Measurements from ENCODE around the gene MS4A12.

DNA sequence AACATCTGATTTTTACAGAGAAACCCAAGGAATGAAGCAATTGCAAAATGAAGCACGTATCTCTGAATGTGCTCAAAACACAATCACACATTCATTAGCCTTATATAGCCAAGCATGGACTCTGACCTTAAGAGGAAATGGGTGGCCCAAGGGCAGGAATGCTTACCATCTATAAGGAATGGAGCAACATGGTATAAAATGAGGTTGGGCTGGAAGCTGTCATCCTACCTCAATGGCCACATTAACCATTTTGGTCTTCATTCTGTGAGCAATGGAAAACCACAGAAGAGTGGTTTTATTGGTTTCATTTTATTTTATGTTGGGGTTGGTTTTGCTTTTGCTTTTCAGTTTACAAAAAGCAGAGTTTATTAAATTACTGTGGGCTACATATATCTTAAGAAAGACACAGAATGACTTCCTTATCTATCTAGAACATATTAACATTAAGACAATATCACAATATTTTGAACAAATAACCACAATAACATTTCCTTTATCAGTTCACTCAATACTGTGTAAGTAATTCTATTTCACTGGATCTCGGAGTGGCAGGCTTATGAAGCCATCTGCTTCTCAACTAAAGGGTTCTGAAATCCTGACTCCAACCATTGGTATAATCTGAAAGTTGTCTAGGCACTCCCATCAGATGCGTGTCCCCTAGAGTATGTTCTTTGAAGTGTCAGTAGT lies 11.8 kb downstream of the MS4A12 start:
- TF ChIP-seq, protein P1, sequence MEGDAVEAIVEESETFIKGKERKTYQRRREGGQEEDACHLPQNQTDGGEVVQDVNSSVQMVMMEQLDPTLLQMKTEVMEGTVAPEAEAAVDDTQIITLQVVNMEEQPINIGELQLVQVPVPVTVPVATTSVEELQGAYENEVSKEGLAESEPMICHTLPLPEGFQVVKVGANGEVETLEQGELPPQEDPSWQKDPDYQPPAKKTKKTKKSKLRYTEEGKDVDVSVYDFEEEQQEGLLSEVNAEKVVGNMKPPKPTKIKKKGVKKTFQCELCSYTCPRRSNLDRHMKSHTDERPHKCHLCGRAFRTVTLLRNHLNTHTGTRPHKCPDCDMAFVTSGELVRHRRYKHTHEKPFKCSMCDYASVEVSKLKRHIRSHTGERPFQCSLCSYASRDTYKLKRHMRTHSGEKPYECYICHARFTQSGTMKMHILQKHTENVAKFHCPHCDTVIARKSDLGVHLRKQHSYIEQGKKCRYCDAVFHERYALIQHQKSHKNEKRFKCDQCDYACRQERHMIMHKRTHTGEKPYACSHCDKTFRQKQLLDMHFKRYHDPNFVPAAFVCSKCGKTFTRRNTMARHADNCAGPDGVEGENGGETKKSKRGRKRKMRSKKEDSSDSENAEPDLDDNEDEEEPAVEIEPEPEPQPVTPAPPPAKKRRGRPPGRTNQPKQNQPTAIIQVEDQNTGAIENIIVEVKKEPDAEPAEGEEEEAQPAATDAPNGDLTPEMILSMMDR (IDR thresholded peaks at IDR 0.05; ENCODE audit: insufficient read depth, low read depth, low read length), result no peak
- TF ChIP-seq EZH2 (IDR thresholded peaks at IDR 0.05; ENCODE audit: insufficient read depth, low read length), result no peak
